IMR-90 (cell line): ENCODE measurements around the gene SEC61B. TPM values are rescaled to one million over a fixed set of nuclear protein-coding genes. Genes with fewer than 3 reads are reported as not detected.

ENCODE experiments used
- ATAC-seq: fragments of 200-7000 bp; cut with Tn5 transposase; 2 replicates; pipeline ENCODE4 v1.9.1; 2020; ENCODE audit warnings: low read depth, mild to moderate bottlenecking, moderate library complexity
- BruUV-seq: library from RNA; stranded (reverse); fragments of 400-500 nt; replicated peaks from 2 replicates; lab custom pipeline; 2021; lab: Mats Ljungman, UMichigan
- CTCF ChIA-PET: fragments of 300-600 bp; formaldehyde crosslinking; extraction: SDS; loops from one replicate; lab custom pipeline; 2021; ENCODE audit warnings: antibody characterized with exemption; lab: Yijun Ruan, JAX
- POLR2A ChIA-PET: fragments of 300-600 bp; sonication (Branson Sonifier 250); formaldehyde crosslinking; loops from one replicate; lab custom pipeline; 2022; ENCODE audit warnings: antibody characterized with exemption; ENCODE audit not compliant: unreplicated experiment; lab: Charles Lee
- DNase-seq: peaks from one replicate; pipeline ENCODE4 v3.0.0; 2013
- H2AFZ ChIP-seq: replicated peaks from 2 replicates; pipeline ENCODE3; 2013; ENCODE audit warnings: low read length, mild to moderate bottlenecking; ENCODE audit not compliant: poor library complexity
- H2AK5ac ChIP-seq: 2 replicates; pipeline ENCODE4 v1.6.1; 2013; ENCODE audit warnings: low read depth, low read length, inconsistent platforms
- H2AK9ac ChIP-seq: replicated peaks from 2 replicates; pipeline ENCODE3; 2013; ENCODE audit warnings: mild to moderate bottlenecking, low read depth, low read length, moderate library complexity; ENCODE audit not compliant: poor library complexity
- H2BK120ac ChIP-seq: 2 replicates; pipeline ENCODE4 v1.6.1; 2013; ENCODE audit warnings: low read depth, low read length, inconsistent platforms
- H2BK15ac ChIP-seq: 3 replicates; pipeline ENCODE4 v1.6.1; 2013; ENCODE audit warnings: low read depth, low read length, inconsistent platforms
- H2BK20ac ChIP-seq: 2 replicates; pipeline ENCODE4 v1.6.1; 2013; ENCODE audit warnings: low read depth, mild to moderate bottlenecking, inconsistent platforms, low read length, moderate library complexity
- H2BK5ac ChIP-seq: 2 replicates; pipeline ENCODE4 v1.6.1; 2013; ENCODE audit warnings: mild to moderate bottlenecking, low read depth, low read length, inconsistent platforms; ENCODE audit not compliant: poor library complexity, severe bottlenecking
- H3K14ac ChIP-seq: replicated peaks from 2 replicates; pipeline ENCODE4 v1.6.1; 2013; ENCODE audit warnings: low read depth, low read length, inconsistent platforms
- H3K18ac ChIP-seq: 2 replicates; pipeline ENCODE4 v1.6.1; 2013; ENCODE audit warnings: low read depth, low read length, control low read depth
- H3K23ac ChIP-seq: 2 replicates; pipeline ENCODE4 v1.6.1; 2013; ENCODE audit warnings: low read depth, low read length, inconsistent platforms
- H3K27ac ChIP-seq: 2 replicates; pipeline ENCODE4 v1.5.1; 2013; ENCODE audit warnings: mild to moderate bottlenecking, control low read depth, low read length; ENCODE audit not compliant: insufficient read depth
- H3K27me3 ChIP-seq: 2 replicates; pipeline ENCODE4 v1.6.1; 2013; ENCODE audit warnings: low read length; ENCODE audit not compliant: control insufficient read depth, insufficient read depth
- H3K36me3 ChIP-seq: 2 replicates; pipeline ENCODE4 v1.6.1; 2013; ENCODE audit warnings: low read length, mixed read lengths; ENCODE audit not compliant: control insufficient read depth, insufficient read depth
- H3K4ac ChIP-seq: 2 replicates; pipeline ENCODE4 v1.6.1; 2013; ENCODE audit warnings: low read depth, low read length, inconsistent platforms
- H3K4me1 ChIP-seq: 2 replicates; pipeline ENCODE4 v1.6.1; 2013; ENCODE audit warnings: low read length, mixed read lengths; ENCODE audit not compliant: control insufficient read depth, insufficient read depth
- H3K4me2 ChIP-seq: 2 replicates; pipeline ENCODE4 v1.6.1; 2013; ENCODE audit warnings: low read depth, mild to moderate bottlenecking, control low read depth, low read length, moderate library complexity
- H3K4me3 ChIP-seq: 2 replicates; pipeline ENCODE4 v1.5.1; 2013; ENCODE audit warnings: low read depth, mild to moderate bottlenecking, control low read depth, low read length, moderate library complexity; ENCODE audit not compliant: insufficient read depth
- H3K56ac ChIP-seq: 2 replicates; pipeline ENCODE4 v1.6.1; 2013; ENCODE audit warnings: low read length, inconsistent platforms; ENCODE audit not compliant: insufficient read depth; ENCODE audit errors: extremely low read depth
- H3K79me1 ChIP-seq, 2 experiments: 2 replicates each; pipeline ENCODE4 v1.6.1; 2013; ENCODE audit warnings: low read length in 2 of 2, inconsistent platforms in 1 of 2, low read depth in 1 of 2
- H3K9ac ChIP-seq: 2 replicates; pipeline ENCODE4 v1.6.1; 2013; ENCODE audit warnings: low read depth, low read length, control low read depth
- H3K9me1 ChIP-seq: 2 replicates; pipeline ENCODE4 v1.6.1; 2013; ENCODE audit warnings: low read length, inconsistent platforms; ENCODE audit not compliant: insufficient read depth
- H3K9me3 ChIP-seq: 2 replicates; pipeline ENCODE4 v1.6.1; 2013; ENCODE audit warnings: low read length; ENCODE audit not compliant: control insufficient read depth, insufficient read depth
- H4K20me1 ChIP-seq: 2 replicates; pipeline ENCODE4 v1.6.1; 2013; ENCODE audit warnings: low read length, inconsistent platforms; ENCODE audit not compliant: insufficient read depth
- H4K5ac ChIP-seq: 2 replicates; pipeline ENCODE4 v1.6.1; 2013; ENCODE audit warnings: mild to moderate bottlenecking, low read depth, low read length, control low read depth
- H4K8ac ChIP-seq, 2 experiments: 2 replicates each; pipeline ENCODE4 v1.6.1; 2013; ENCODE audit warnings: low read depth in 2 of 2, low read length in 2 of 2, control low read depth in 1 of 2, inconsistent platforms in 1 of 2
- H4K91ac ChIP-seq: 2 replicates; pipeline ENCODE4 v1.6.1; 2013; ENCODE audit warnings: low read depth, low read length, inconsistent platforms; ENCODE audit not compliant: insufficient read depth
- BHLHE40 ChIP-seq: fragments of 150-350 bp; IDR thresholded peaks from 2 replicates; pipeline ENCODE4 v1.6.1; 2016; ENCODE audit warnings: mild to moderate bottlenecking, low read depth, low read length
- CEBPB ChIP-seq: IDR thresholded peaks from 2 replicates; pipeline ENCODE4 v1.6.1; 2012; ENCODE audit warnings: low read depth, low read length, improper control_type of control experiment
- CHD1 ChIP-seq: IDR thresholded peaks from 2 replicates; pipeline ENCODE4 v1.6.1; 2012; ENCODE audit warnings: low read depth, low read length, improper control_type of control experiment
- CTCF ChIP-seq: conservative IDR thresholded peaks from 2 replicates; pipeline ENCODE4 v1.5.1; 2012; ENCODE audit warnings: mild to moderate bottlenecking, low read depth, low read length, improper control_type of control experiment
- FOS ChIP-seq: fragments of 150-350 bp; IDR thresholded peaks from 2 replicates; pipeline ENCODE4 v1.6.1; 2016; ENCODE audit warnings: low read depth, low read length
- MAFK ChIP-seq: IDR thresholded peaks from 2 replicates; pipeline ENCODE4 v1.6.1; 2012; ENCODE audit warnings: low read depth, low read length, improper control_type of control experiment
- MXI1 ChIP-seq: IDR thresholded peaks from 2 replicates; pipeline ENCODE4 v1.6.1; 2012; ENCODE audit warnings: low read depth, mild to moderate bottlenecking, low read length, moderate library complexity, borderline replicate concordance
- NFE2L2 ChIP-seq: fragments of 150-350 bp; IDR thresholded peaks from 2 replicates; pipeline ENCODE4 v1.6.1; 2016; ENCODE audit warnings: low read depth, mild to moderate bottlenecking, low read length
- POLR2A ChIP-seq: IDR thresholded peaks from 2 replicates; pipeline ENCODE4 v1.6.1; 2012; ENCODE audit warnings: mild to moderate bottlenecking, low read depth, low read length
- RAD21 ChIP-seq: IDR thresholded peaks from 2 replicates; pipeline ENCODE4 v1.6.1; 2012; ENCODE audit warnings: low read length, improper control_type of control experiment
- RCOR1 ChIP-seq: IDR thresholded peaks from 2 replicates; pipeline ENCODE4 v1.6.1; 2012; ENCODE audit warnings: mild to moderate bottlenecking, low read length, improper control_type of control experiment; ENCODE audit not compliant: insufficient replicate concordance
- RFX5 ChIP-seq: IDR thresholded peaks from 2 replicates; pipeline ENCODE4 v1.8.0; 2012; ENCODE audit warnings: low read depth, mild to moderate bottlenecking, low read length, moderate library complexity
- SMC3 ChIP-seq: fragments of 150-350 bp; IDR thresholded peaks from 2 replicates; pipeline ENCODE4 v1.6.1; 2016; ENCODE audit warnings: low read depth, mild to moderate bottlenecking, antibody characterized with exemption, low read length, moderate library complexity
- USF2 ChIP-seq: fragments of 150-350 bp; IDR thresholded peaks from 2 replicates; pipeline ENCODE4 v1.6.1; 2017; ENCODE audit warnings: mild to moderate bottlenecking, antibody characterized with exemption, low read length, low read depth
- WGBS, 2 experiments: methylation state at CpG; one replicate each; pipeline versions ENCODE4 v1.1.5 to v1.1.7; 2013; ENCODE audit warnings: missing lambda C conversion rate in 2 of 2; ENCODE audit not compliant: insufficient read length in 1 of 2; ENCODE audit errors: extremely low coverage in 2 of 2; 5-methylcytosine and 5-hydroxymethylcytosine counted together
- dilution Hi-C: fragments of 300-500 bp; cut with HindIII; formaldehyde crosslinking; loops from one replicate; pipeline ENCODE4 v1.14.3; 2018; ENCODE audit warnings: low sequenced_read_pairs; ENCODE audit not compliant: unreplicated experiment
- in situ Hi-C: fragments of 300-500 bp; cut with MboI; formaldehyde crosslinking; loops from 3 replicates; pipeline ENCODE4 v1.14.3; 2019; ENCODE audit warnings: low sequenced_read_pairs, inconsistent platforms, mixed read lengths
- intact Hi-C: fragments of 100-400 bp; cut with micrococcal nuclease; formaldehyde crosslinking; loops from 2 replicates; pipeline ENCODE4 v1.10.0; 2022
- polyA plus RNA-seq, 3 experiments: library from polyadenylated mRNA; depleted of rRNA; stranded (reverse); fragments of >200 nt; gene quantifications; 2 replicates each; pipeline ENCODE4 v1.2.3, GENCODE V29; 2012; ENCODE audit warnings: low replicate concordance in 1 of 3
- total RNA-seq: library from RNA; depleted of rRNA; stranded (reverse); fragments of >200 nt; gene quantifications from 2 replicates; pipeline ENCODE4 v1.2.3, GENCODE V29; 2012

The SEC61B gene
- total and polyA plus RNA-seq, 2 of the 4 experiments (the other 2 are of a cell fraction): 180 to 281 TPM

DNA sequence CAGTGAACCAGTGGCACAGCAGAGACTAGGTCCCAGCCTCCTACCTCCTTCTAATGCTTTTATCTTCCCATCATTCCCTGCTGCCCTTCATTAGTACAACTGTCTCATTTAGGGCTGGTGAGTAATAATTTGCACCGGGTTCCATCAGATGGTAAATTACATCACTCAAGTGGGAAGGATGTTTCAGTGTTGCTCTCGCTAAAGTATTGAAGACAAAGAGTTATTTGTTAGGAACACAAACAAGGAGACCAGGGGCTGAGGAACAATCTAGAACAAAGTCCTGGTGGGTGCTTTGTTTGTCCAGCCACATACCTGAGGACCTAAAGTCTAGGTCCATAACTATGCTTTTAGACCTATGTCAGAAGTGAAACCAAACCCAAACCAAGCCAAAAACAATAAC, 52.4 kb downstream of the SEC61B start:
- H3K4ac ChIP-seq: no peak overlapping the region
- no peak overlapping the region for H3K23ac ChIP-seq
- no peak overlapping the region for H2AFZ ChIP-seq
- H4K91ac ChIP-seq: no peak overlapping the region
- no peak overlapping the region for H3K4me2 ChIP-seq
- no peak overlapping the region for H2BK120ac ChIP-seq
- no peaks in the 10 kb centered on the region for H3K9me3 ChIP-seq
- H3K36me3 ChIP-seq: no peaks in the 10 kb centered on the region
- no peaks in the 10 kb centered on the region for H3K9me1 ChIP-seq
- H3K4me1 ChIP-seq: no peaks in the 10 kb centered on the region
- BruUV-seq: no TSS peak
- no peak overlapping the region for H4K5ac ChIP-seq
- no peak overlapping the region for H2AK9ac ChIP-seq
- ChIA-PET CTCF (interaction anchor here (0.6 kb wide), 1 partner anchor 979 kb away, joined by 4 read pairs; no protein-coding TSS in a partner anchor), POLR2A (no interaction called here)
- H3K56ac ChIP-seq: no peak overlapping the region
- no peak overlapping the region for H3K9ac ChIP-seq
- dilution Hi-C loops (no loop called here), intact Hi-C loops (no loop called here), in situ Hi-C loops (loop anchor here (25.0 kb wide), 3 partner anchors 538 to 938 kb away; partner anchors contain the start of gene NR4A3)
- no peaks in the 10 kb centered on the region for H4K20me1 ChIP-seq
- H2AK5ac ChIP-seq: no peak overlapping the region
- no peak overlapping the region for H3K18ac ChIP-seq
- no peak overlapping the region for H2BK15ac ChIP-seq
- no peak overlapping the region for H3K4me3 ChIP-seq
- H3K79me1 ChIP-seq: no peaks in the 10 kb centered on the region
- H4K8ac ChIP-seq: no peak overlapping the region
- no peak overlapping the region for H2BK5ac ChIP-seq
- ATAC-seq (no peak), DNase-seq (no peak)
- no CpG with 5 or more reads among the region's 2 CpGs for WGBS, 2 experiments
- H3K27me3 ChIP-seq: peaks cover 2% of the 10 kb centered on the region
- no peak overlapping the region for H2BK20ac ChIP-seq
- H3K27ac ChIP-seq: no peak overlapping the region
- no peak overlapping the region for H3K14ac ChIP-seq
- TF ChIP-seq CHD1: no peak
- no peak for TF ChIP-seq USF2
- no peak for TF ChIP-seq POLR2A
- no peak for TF ChIP-seq FOS
- TF ChIP-seq RCOR1: no peak
- no peak for TF ChIP-seq RFX5
- TF ChIP-seq BHLHE40: no peak
- TF ChIP-seq NFE2L2: no peak
- TF ChIP-seq CEBPB: no peak
- TF ChIP-seq MXI1: no peak
- TF ChIP-seq MAFK: no peak
- TF ChIP-seq SMC3: no peak
- TF ChIP-seq RAD21: no peak
- TF ChIP-seq CTCF: no peak
